Caco-2 (cell line): ENCODE measurements around the gene TPPP2. TPM values are rescaled to one million over a fixed set of nuclear protein-coding genes. Genes with fewer than 3 reads are reported as not detected.

Source experiments
- BruUV-seq: library from RNA; stranded (reverse); fragments of 400-500 nt; replicated peaks from 2 replicates; lab custom pipeline; 2021; lab: Mats Ljungman, UMichigan
- CTCF ChIA-PET: fragments of 300-600 bp; sonication (Branson Sonifier 250); formaldehyde crosslinking; loops from one replicate; lab custom pipeline; 2022; ENCODE audit warnings: antibody characterized with exemption; lab: Charles Lee
- POLR2A ChIA-PET: fragments of 300-600 bp; sonication (Branson Sonifier 250); formaldehyde crosslinking; loops from one replicate; lab custom pipeline; 2022; ENCODE audit warnings: antibody characterized with exemption; lab: Charles Lee
- DNase-seq, 2 experiments: peaks; one replicate each; pipeline versions ENCODE4 v3.0.0 to v3.0.0-alpha.2; 2020 to 2022
- H3K27me3 ChIP-seq: replicated peaks from 2 replicates; pipeline ENCODE4 v1.6.0; 2011; ENCODE audit warnings: low read length; ENCODE audit not compliant: control insufficient read depth, insufficient read depth
- H3K36me3 ChIP-seq: 2 replicates; pipeline ENCODE4 v1.5.1; 2011; ENCODE audit warnings: low read length; ENCODE audit not compliant: control insufficient read depth, insufficient read depth
- H3K4me1 ChIP-seq: fragments of 250-450 bp; sonication (Bioruptor Pico); 2 replicates; pipeline ENCODE4 v1.5.1; 2020; ENCODE audit warnings: mild to moderate bottlenecking
- H3K4me3 ChIP-seq: 2 replicates; pipeline ENCODE4 v1.5.1; 2011; ENCODE audit warnings: low read depth, mild to moderate bottlenecking, control low read depth, low read length
- H3K9me3 ChIP-seq: fragments of 250-450 bp; sonication (Bioruptor Pico); 2 replicates; pipeline ENCODE4 v1.5.1; 2020; ENCODE audit warnings: mild to moderate bottlenecking, moderate library complexity
- H3K27ac Mint-ChIP-seq: one replicate; pipeline ENCODE4 v1.8.0; 2022; ENCODE audit warnings: mixed read lengths; ENCODE audit not compliant: unreplicated experiment
- H3K27me3 Mint-ChIP-seq: one replicate; pipeline ENCODE4 v1.8.0; 2022; ENCODE audit warnings: mixed read lengths; ENCODE audit not compliant: insufficient read depth, unreplicated experiment
- H3K36me3 Mint-ChIP-seq: one replicate; pipeline ENCODE4 v1.8.0; 2022; ENCODE audit warnings: mild to moderate bottlenecking, mixed read lengths; ENCODE audit not compliant: insufficient read depth, unreplicated experiment
- H3K4me1 Mint-ChIP-seq: one replicate; pipeline ENCODE4 v1.8.0; 2022; ENCODE audit warnings: low read depth, mixed read lengths; ENCODE audit not compliant: unreplicated experiment
- H3K4me3 Mint-ChIP-seq: one replicate; pipeline ENCODE4 v1.8.0; 2022; ENCODE audit warnings: mild to moderate bottlenecking, moderate library complexity, mixed read lengths; ENCODE audit not compliant: unreplicated experiment
- H3K9me3 Mint-ChIP-seq: one replicate; pipeline ENCODE4 v1.8.0; 2022; ENCODE audit warnings: mixed read lengths; ENCODE audit not compliant: unreplicated experiment
- intact Hi-C: fragments of 100-400 bp; cut with micrococcal nuclease; formaldehyde crosslinking; loops from one replicate; pipeline ENCODE4 v1.10.0; 2022; ENCODE audit not compliant: unreplicated experiment
- total RNA-seq: library from RNA; stranded (reverse); gene quantifications from 2 replicates; pipeline ENCODE4 v1.2.3, GENCODE V29; 2022
- TF ChIP-seq, protein P1 (sequence below), 2 experiments: fragments of 200-600 bp in 1 of 2; IDR thresholded peaks; 1 replicate in 1 of 2; 2 replicates in 1 of 2; pipeline versions ENCODE4 v1.5.1 to v1.8.0; 2011 to 2022; ENCODE audit warnings: antibody characterized with exemption in 1 of 2, control low read depth in 1 of 2, inconsistent platforms in 1 of 2, low read depth in 1 of 2, low read length in 1 of 2, mild to moderate bottlenecking in 1 of 2, moderate library complexity in 1 of 2; ENCODE audit not compliant: insufficient read depth in 1 of 2, severe bottlenecking in 1 of 2, unreplicated experiment in 1 of 2

The TPPP2 gene
- total RNA-seq, 1 experiment from 2014 or later: not detected

DNA sequence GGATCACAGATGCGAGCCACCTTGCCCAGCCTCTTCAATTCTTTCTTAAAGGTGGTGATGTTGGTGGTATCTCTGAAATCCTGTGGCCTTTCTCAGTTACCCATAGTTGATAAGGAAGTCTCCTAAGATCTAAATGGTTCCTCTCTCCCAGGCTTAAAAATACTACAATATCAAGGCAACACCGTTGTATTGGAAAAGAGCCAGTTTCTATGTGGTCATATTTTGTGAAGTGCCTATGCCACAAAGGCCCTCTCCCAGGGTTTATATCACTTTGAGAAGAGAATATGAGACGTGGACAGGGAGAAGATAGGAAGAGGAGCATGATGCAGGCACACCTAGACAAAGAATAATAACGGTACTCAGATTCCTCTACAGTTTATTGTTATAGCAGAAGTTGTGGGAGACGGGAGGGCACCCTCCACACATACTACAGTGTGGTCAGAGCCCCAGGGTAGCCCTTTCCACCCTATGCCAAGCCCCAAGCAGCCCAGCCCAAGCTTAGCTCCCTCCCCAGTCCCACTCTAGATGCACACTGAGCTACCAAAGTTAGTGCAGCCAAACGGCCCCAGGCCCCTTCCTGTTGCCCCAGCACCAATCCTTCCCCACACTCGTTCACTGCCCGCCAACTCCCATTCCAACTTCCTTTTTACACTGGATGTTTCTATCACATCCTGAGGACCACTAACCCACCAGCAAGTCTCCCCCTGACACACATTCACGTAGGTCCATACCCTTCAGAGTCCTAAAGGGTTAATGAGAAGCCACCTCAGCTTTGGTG lies 13.4 kb upstream of the TPPP2 start:
- Mint-ChIP-seq H3K9me3 (no peaks in the 10 kb centered on the region), H3K4me1 (peaks cover 7% of the 10 kb centered on the region), H3K4me3 (no peak overlapping the region), H3K27ac (no peak overlapping the region), H3K36me3 (peaks cover 7% of the 10 kb centered on the region), H3K27me3 (no peaks in the 10 kb centered on the region)
- intact Hi-C loops: loop anchor here (5.0 kb wide), 1 partner anchor 41 kb away; the partner anchor contains the start of gene RNASE8
- Histone ChIP-seq H3K27me3 (no peaks in the 10 kb centered on the region), H3K4me1 (no peaks in the 10 kb centered on the region; the same call in 1 of the 2 replicates), H3K4me3 (no peak overlapping the region), H3K36me3 (no peaks in the 10 kb centered on the region), H3K9me3 (no peaks in the 10 kb centered on the region)
- DNase-seq: no peak
- POLR2A ChIA-PET: no interaction called here
- BruUV-seq: no TSS peak
- TF ChIP-seq, protein P1, sequence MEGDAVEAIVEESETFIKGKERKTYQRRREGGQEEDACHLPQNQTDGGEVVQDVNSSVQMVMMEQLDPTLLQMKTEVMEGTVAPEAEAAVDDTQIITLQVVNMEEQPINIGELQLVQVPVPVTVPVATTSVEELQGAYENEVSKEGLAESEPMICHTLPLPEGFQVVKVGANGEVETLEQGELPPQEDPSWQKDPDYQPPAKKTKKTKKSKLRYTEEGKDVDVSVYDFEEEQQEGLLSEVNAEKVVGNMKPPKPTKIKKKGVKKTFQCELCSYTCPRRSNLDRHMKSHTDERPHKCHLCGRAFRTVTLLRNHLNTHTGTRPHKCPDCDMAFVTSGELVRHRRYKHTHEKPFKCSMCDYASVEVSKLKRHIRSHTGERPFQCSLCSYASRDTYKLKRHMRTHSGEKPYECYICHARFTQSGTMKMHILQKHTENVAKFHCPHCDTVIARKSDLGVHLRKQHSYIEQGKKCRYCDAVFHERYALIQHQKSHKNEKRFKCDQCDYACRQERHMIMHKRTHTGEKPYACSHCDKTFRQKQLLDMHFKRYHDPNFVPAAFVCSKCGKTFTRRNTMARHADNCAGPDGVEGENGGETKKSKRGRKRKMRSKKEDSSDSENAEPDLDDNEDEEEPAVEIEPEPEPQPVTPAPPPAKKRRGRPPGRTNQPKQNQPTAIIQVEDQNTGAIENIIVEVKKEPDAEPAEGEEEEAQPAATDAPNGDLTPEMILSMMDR (IDR thresholded peaks at IDR 0.05; ENCODE audit: insufficient read depth in 1 of 2, low read depth in 1 of 2, low read length in 1 of 2, severe bottlenecking in 1 of 2, unreplicated experiment in 1 of 2): no peak
- CTCF ChIA-PET: interaction anchor here (2.2 to 2.3 kb wide), 2 partner anchors 24 to 27 kb away, joined by 8 to 10 read pairs; no protein-coding TSS in a partner anchor

DNA sequence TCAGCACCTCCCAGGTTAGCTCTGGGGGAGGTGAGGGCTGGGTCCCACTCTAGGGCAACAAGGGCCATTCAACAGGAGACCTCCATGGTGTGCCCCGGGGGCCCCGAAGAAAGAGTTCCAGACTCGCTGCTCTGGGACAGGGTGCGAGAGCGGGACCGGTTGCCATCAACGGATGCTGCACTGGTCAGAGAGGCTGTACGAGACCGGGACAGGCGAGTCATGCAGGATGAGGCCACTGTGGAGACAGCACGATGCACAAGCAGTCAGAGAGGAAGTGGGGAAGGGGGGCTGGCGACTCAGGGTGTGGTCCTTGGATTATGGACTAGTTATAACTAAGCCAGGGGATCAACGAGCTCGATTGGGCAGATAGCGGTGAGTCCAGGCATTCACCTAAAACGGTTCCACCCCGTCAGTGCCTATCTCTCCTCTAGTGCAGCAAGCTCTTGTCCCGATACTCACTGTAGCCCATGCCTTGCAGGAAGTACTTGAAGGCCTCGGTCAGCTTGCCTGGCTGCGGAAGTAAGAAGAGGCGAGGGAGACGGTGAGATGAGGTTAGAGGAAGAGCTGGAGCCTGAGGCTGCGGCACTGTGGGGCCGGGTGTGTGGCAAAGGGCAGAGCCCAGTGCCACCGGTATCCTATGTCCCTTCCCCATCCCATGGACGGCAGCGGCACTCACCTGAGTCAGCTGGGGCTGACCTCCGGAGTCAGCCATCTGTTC lies 12.3 kb upstream of the TPPP2 start:
- Histone ChIP-seq H3K4me3 (no peak overlapping the region), H3K27me3 (no peaks in the 10 kb centered on the region), H3K36me3 (no peaks in the 10 kb centered on the region), H3K4me1 (no peaks in the 10 kb centered on the region), H3K9me3 (no peaks in the 10 kb centered on the region)
- no peaks in the 10 kb centered on the region for H3K27me3 Mint-ChIP-seq
- peaks cover 7% of the 10 kb centered on the region for H3K36me3 Mint-ChIP-seq
- no peaks in the 10 kb centered on the region for H3K9me3 Mint-ChIP-seq
- no peak for DNase-seq
- POLR2A ChIA-PET: no interaction called here
- no peak overlapping the region for H3K4me3 Mint-ChIP-seq
- TF ChIP-seq, protein P1 (IDR thresholded peaks at IDR 0.05; ENCODE audit: insufficient read depth in 1 of 2, low read depth in 1 of 2, low read length in 1 of 2, severe bottlenecking in 1 of 2, unreplicated experiment in 1 of 2): no peak
- CTCF ChIA-PET: interaction anchor here (2.3 kb wide), 1 partner anchor 23 kb away, joined by 8 read pairs; no protein-coding TSS in a partner anchor
- no peak overlapping the region for H3K27ac Mint-ChIP-seq
- no TSS peak for BruUV-seq
- H3K4me1 Mint-ChIP-seq: peaks cover 13% of the 10 kb centered on the region
- intact Hi-C loops: loop anchor here (5.0 kb wide), 1 partner anchor 40 kb away; the partner anchor contains the start of gene RNASE8

DNA sequence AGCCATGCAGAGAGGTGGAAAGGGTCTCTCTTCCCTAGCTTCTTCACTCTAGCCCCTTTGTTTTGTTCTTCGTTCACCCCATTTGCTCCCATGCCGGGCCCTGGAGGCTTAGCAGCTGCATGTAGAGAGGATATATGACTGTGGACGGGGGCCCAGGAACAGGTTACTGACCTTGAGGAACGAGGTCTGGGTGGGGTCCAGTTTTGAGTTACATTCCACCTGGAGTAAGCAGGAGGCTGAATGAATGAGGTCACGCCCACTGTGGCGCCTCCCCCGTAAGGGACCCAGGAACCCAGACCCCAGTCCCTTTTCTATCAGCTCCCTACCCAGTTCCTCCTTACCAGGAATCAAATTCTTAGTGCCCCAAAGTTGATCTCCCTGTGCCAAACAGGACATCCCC lies 11.7 kb upstream of the TPPP2 start:
- POLR2A ChIA-PET: no interaction called here
- CTCF ChIA-PET: interaction anchor here (2.3 kb wide), 1 partner anchor 22 kb away, joined by 8 read pairs; no protein-coding TSS in a partner anchor
- Mint-ChIP-seq H3K4me1 (peaks cover 18% of the 10 kb centered on the region), H3K9me3 (no peaks in the 10 kb centered on the region), H3K27ac (no peak overlapping the region), H3K27me3 (no peaks in the 10 kb centered on the region), H3K4me3 (no peak overlapping the region), H3K36me3 (peaks cover 7% of the 10 kb centered on the region)
- no TSS peak for BruUV-seq
- TF ChIP-seq, protein P1 (IDR thresholded peaks at IDR 0.05; ENCODE audit: insufficient read depth in 1 of 2, low read depth in 1 of 2, low read length in 1 of 2, severe bottlenecking in 1 of 2, unreplicated experiment in 1 of 2): no peak
- no peaks in the 10 kb centered on the region; the same call in 1 of the 2 replicates for H3K4me1 ChIP-seq
- no peak for DNase-seq
- intact Hi-C loops: loop anchor here (5.0 kb wide), 1 partner anchor 39 kb away; the partner anchor contains the start of gene RNASE8
- H3K9me3 ChIP-seq: no peaks in the 10 kb centered on the region
- no peaks in the 10 kb centered on the region for H3K27me3 ChIP-seq
- H3K4me3 ChIP-seq: no peak overlapping the region
- H3K36me3 ChIP-seq: no peaks in the 10 kb centered on the region
